ENCODE measurements around the gene PHOSPHO1. TPM values are rescaled to one million over a fixed set of nuclear protein-coding genes. Genes with fewer than 3 reads are reported as not detected.

The PHOSPHO1 gene
- total RNA-seq, 1 donor = 0.09 TPM

- no peak for TF ChIP-seq CTCF (IDR thresholded peaks at IDR 0.05; ENCODE audit: insufficient read depth, low read length)
- DNase-seq (ENCODE audit: low read depth) = no peak
- no peak overlapping the region for H3K4me3 ChIP-seq (ENCODE audit: low read depth, low read length)
Measured at GRCh38 chr17:49213399-49213798, 17.2 kb downstream of the PHOSPHO1 start.

GRCh38 chr17:49210158-49211029, 20.2 kb downstream of the PHOSPHO1 start, which contains the start of the genes ABI3 and GNGT2:
Gene ABI3, plus strand, starts transcription at chr17:49210707. Its CDS starts 18 bp downstream, at chr17:49210725.
Gene GNGT2, minus strand, starts transcription at chr17:49210574. Its CDS starts 3,152 bp downstream, at chr17:49207422.
- DNase-seq (ENCODE audit: low read depth) = peak; percentile 16
- no peak for TF ChIP-seq CTCF (IDR thresholded peaks at IDR 0.05; ENCODE audit: insufficient read depth, low read length)
- H3K4me3 ChIP-seq (ENCODE audit: low read depth, low read length) = no peak within 1 kb of the TSS

GRCh38 chr17:49209061-49209571, 21.5 kb downstream of the PHOSPHO1 start:
- no peak for TF ChIP-seq CTCF (IDR thresholded peaks at IDR 0.05; ENCODE audit: insufficient read depth, low read length)
- H3K4me3 ChIP-seq (ENCODE audit: low read depth, low read length) = no peak overlapping the region
- DNase-seq (ENCODE audit: low read depth) = no peak

- DNase-seq (ENCODE audit: low read depth) = no peak
- TF ChIP-seq CTCF (IDR thresholded peaks at IDR 0.05; ENCODE audit: insufficient read depth, low read length) = no peak
- no peak overlapping the region for H3K4me3 ChIP-seq (ENCODE audit: low read depth, low read length)
Measured at GRCh38 chr17:49204516-49204915, 26.1 kb downstream of the PHOSPHO1 start.

GRCh38 chr17:49203796-49204195, 26.8 kb downstream of the PHOSPHO1 start:
- TF ChIP-seq CTCF (IDR thresholded peaks at IDR 0.05; ENCODE audit: insufficient read depth, low read length) = no peak
- no peak overlapping the region for H3K4me3 ChIP-seq (ENCODE audit: low read depth, low read length)
- DNase-seq (ENCODE audit: low read depth) = no peak

GRCh38 chr17:49201481-49201927, 29.1 kb downstream of the PHOSPHO1 start:
- TF ChIP-seq CTCF (IDR thresholded peaks at IDR 0.05; ENCODE audit: insufficient read depth, low read length) = no peak
- DNase-seq (ENCODE audit: low read depth) = peak; percentile 64
- H3K4me3 ChIP-seq (ENCODE audit: low read depth, low read length) = no peak overlapping the region
